Thyroid gland (tissue), 4 donors: ENCODE measurements around the gene SLC29A3.

Experiments used
- CTCF ChIP-seq, 6 experiments: fragments of 200-600 bp in 3 of 6; fragments of 450-650 bp in 3 of 6; sonication (generic) in 3 of 6; IDR thresholded peaks; one replicate each; pipeline ENCODE4 v1.5.1; 2016 to 2019; ENCODE audit warnings: antibody characterized with exemption in 6 of 6, mild to moderate bottlenecking in 2 of 6, inconsistent platforms in 1 of 6, moderate library complexity in 1 of 6
- POLR2A ChIP-seq, 2 donors: fragments of 450-650 bp; IDR thresholded peaks; one replicate each; pipeline ENCODE4 v1.6.1; 2017; ENCODE audit warnings: antibody characterized with exemption in 2 of 2, mild to moderate bottlenecking in 2 of 2, moderate library complexity in 1 of 2

- TF ChIP-seq POLR2A (IDR thresholded peaks at IDR 0.05) = no peak
- no peak for TF ChIP-seq CTCF (IDR thresholded peaks at IDR 0.05)
Measured at GRCh38 chr10:71367271-71367670, 48.2 kb downstream of the SLC29A3 start.
